Measurements from ENCODE around the gene NCOA7. TPM values are rescaled to one million over a fixed set of nuclear protein-coding genes. Genes with fewer than 3 reads are reported as not detected.

The NCOA7 gene
- total and polyA plus RNA-seq, 4 donors, result 8.6 to 40.9 (median 17.6) TPM

DNA sequence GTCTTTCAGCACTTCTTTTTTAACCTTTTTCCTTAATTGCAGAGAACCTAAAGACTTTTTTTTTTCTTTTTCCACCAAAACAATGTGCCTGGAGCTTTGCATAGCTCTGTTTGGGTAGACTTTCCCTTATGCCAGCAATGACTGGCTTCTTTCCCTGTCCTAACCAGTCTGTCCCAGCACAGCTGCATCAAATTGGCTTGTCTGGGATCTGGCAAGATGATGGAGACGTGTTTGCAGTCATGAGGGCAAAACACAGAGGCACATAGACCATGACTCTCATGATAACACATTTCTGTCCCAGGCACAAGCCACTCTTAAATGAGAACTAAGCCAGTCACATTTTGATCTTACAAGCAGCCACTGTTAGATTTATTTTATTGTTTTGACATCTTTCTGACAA lies 24.8 kb upstream of the NCOA7 start (continued):
- TF ChIP-seq, protein P1, sequence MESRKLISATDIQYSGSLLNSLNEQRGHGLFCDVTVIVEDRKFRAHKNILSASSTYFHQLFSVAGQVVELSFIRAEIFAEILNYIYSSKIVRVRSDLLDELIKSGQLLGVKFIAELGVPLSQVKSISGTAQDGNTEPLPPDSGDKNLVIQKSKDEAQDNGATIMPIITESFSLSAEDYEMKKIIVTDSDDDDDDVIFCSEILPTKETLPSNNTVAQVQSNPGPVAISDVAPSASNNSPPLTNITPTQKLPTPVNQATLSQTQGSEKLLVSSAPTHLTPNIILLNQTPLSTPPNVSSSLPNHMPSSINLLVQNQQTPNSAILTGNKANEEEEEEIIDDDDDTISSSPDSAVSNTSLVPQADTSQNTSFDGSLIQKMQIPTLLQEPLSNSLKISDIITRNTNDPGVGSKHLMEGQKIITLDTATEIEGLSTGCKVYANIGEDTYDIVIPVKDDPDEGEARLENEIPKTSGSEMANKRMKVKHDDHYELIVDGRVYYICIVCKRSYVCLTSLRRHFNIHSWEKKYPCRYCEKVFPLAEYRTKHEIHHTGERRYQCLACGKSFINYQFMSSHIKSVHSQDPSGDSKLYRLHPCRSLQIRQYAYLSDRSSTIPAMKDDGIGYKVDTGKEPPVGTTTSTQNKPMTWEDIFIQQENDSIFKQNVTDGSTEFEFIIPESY (IDR thresholded peaks at IDR 0.05), result no peak
- no peak for TF ChIP-seq GABPA (IDR thresholded peaks at IDR 0.05 in 1 of 2, conservative IDR thresholded peaks at IDR 0.05 in 1 of 2)
- no peak for TF ChIP-seq RAD21 (IDR thresholded peaks at IDR 0.05)
- TF ChIP-seq JUND (IDR thresholded peaks at IDR 0.05), result no peak
- TF ChIP-seq, protein P2, sequence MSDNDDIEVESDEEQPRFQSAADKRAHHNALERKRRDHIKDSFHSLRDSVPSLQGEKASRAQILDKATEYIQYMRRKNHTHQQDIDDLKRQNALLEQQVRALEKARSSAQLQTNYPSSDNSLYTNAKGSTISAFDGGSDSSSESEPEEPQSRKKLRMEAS (IDR thresholded peaks at IDR 0.05), result no peak
- no peak for TF ChIP-seq TAF1 (conservative IDR thresholded peaks at IDR 0.05)

GRCh38 chr6:125766641-125767040 lies 24.1 kb upstream of the NCOA7 start:
- no peaks in the 10 kb centered on the region for H3K36me3 ChIP-seq (ENCODE audit: control insufficient read depth in 4 of 4, insufficient read depth in 3 of 4, low read depth in 1 of 4, low read length in 3 of 4)
- 86% methylated on average over 4 of the region's 4 CpGs for WGBS
- TF ChIP-seq FOXA2 (IDR thresholded peaks at IDR 0.05) (no peak), CTCF (IDR thresholded peaks at IDR 0.05; ENCODE audit: low read depth, low read length, missing input control) (no peak), TAF1 (conservative IDR thresholded peaks at IDR 0.05) (no peak), JUND (IDR thresholded peaks at IDR 0.05) (no peak), NR2F2 (IDR thresholded peaks at IDR 0.05) (no peak), REST (IDR thresholded peaks at IDR 0.05) (no peak), HNF4G (IDR thresholded peaks at IDR 0.05) (no peak)
- H3K27me3 ChIP-seq (ENCODE audit: control insufficient read depth in 4 of 4, insufficient read depth in 4 of 4, low read length in 3 of 4), result no peaks in the 10 kb centered on the region
- no peaks in the 10 kb centered on the region for H3K4me1 ChIP-seq (ENCODE audit: control insufficient read depth in 4 of 4, insufficient read depth in 4 of 4, low read length in 3 of 4)
- H3K9ac ChIP-seq (ENCODE audit: low read depth in 1 of 2, low read length in 2 of 2), result no peak overlapping the region
- no peak overlapping the region for H3K4me3 ChIP-seq (ENCODE audit: low read depth in 1 of 3, low read length in 3 of 3)
- DNase-seq (ENCODE audit: low spot score), result no peak
- no peaks in the 10 kb centered on the region for H3K9me3 ChIP-seq (ENCODE audit: control insufficient read depth in 4 of 4, low read length in 3 of 4)
- H3K27ac ChIP-seq (ENCODE audit: low read depth in 1 of 2, low read length in 2 of 2), result no peak overlapping the region

DNA sequence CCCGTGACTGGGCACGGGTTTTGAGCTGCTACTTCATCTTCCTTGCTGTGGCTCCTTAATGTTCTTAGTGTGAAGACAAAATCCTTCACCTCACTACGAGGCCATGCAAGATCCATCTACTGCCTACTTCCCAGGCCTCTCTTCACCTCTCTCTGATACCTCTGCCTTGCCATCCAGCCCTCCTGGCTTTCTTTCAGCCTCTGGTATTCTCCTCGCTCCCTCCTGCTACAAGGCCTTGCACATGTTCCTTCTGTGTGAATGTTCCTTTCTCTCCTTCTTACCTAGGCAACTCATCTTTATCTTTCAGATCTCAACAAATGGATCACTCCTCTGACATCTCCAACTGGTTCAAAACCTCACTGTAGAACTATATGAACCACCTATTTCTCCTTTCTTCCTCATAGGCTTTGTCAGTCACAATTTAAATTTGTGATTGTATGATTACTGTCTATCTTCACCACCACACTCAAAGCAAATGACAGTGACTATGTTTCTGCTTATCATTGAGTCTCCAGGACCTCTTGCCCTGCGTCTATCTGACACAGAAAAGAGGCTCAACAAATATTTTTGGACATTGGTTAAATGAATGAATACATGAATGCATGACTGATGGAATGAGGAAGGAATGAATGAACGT lies 21.5 kb upstream of the NCOA7 start:
- Histone ChIP-seq H3K4me3 (ENCODE audit: low read depth in 1 of 3, low read length in 3 of 3) (no peak overlapping the region), H3K27me3 (ENCODE audit: control insufficient read depth in 4 of 4, insufficient read depth in 4 of 4, low read length in 3 of 4) (no peaks in the 10 kb centered on the region), H3K9me3 (ENCODE audit: control insufficient read depth in 4 of 4, low read length in 3 of 4) (no peaks in the 10 kb centered on the region), H3K4me1 (ENCODE audit: control insufficient read depth in 4 of 4, insufficient read depth in 4 of 4, low read length in 3 of 4) (no peaks in the 10 kb centered on the region), H3K9ac (ENCODE audit: low read depth in 1 of 2, low read length in 2 of 2) (no peak overlapping the region), H3K27ac (ENCODE audit: low read depth in 1 of 2, low read length in 2 of 2) (no peak overlapping the region), H3K36me3 (ENCODE audit: control insufficient read depth in 4 of 4, insufficient read depth in 3 of 4, low read depth in 1 of 4, low read length in 3 of 4) (no peaks in the 10 kb centered on the region)
- 65% methylated on average over 6 of the region's 6 CpGs for WGBS
- no peak for DNase-seq (ENCODE audit: low spot score)
- TF ChIP-seq REST (IDR thresholded peaks at IDR 0.05), result no peak
- TF ChIP-seq YY1 (IDR thresholded peaks at IDR 0.05), result no peak
- no peak for TF ChIP-seq CTCF (IDR thresholded peaks at IDR 0.05; ENCODE audit: low read depth, low read length, missing input control)
- TF ChIP-seq FOXA2 (IDR thresholded peaks at IDR 0.05), result no peak
- no peak for TF ChIP-seq SP1 (IDR thresholded peaks at IDR 0.05)
- no peak for TF ChIP-seq HNF4A (conservative IDR thresholded peaks at IDR 0.05)
- TF ChIP-seq, protein P2 (IDR thresholded peaks at IDR 0.05), result no peak
- no peak for TF ChIP-seq NR2F2 (IDR thresholded peaks at IDR 0.05)
- no peak for TF ChIP-seq EGR1 (IDR thresholded peaks at IDR 0.05; ENCODE audit: low read depth in 2 of 2)
- no peak for TF ChIP-seq RAD21 (IDR thresholded peaks at IDR 0.05)
- TF ChIP-seq HNF4G (IDR thresholded peaks at IDR 0.05), result no peak

Data from liver (tissue), 9 donors.